HEK293 (cell line): ENCODE results near the gene SLC22A12.

Experiments used
- CTCF ChIA-PET: fragments of 350-600 bp; formaldehyde crosslinking; extraction: SDS; loops from one replicate; lab custom pipeline; 2021; ENCODE audit warnings: antibody characterized with exemption; lab: Yijun Ruan, JAX
- POLR2A ChIA-PET: fragments of 300-600 bp; formaldehyde crosslinking; extraction: SDS; loops from one replicate; lab custom pipeline; 2020; ENCODE audit warnings: antibody characterized with exemption, inconsistent platforms; lab: Yijun Ruan, JAX
- H3K27ac ChIP-seq: fragments of 200-500 bp; sonication (Bioruptor generic); 2 replicates; pipeline ENCODE4 v1.5.1; 2014; ENCODE audit warnings: low read depth, low read length, control low read depth, inconsistent platforms; ENCODE audit errors: extremely low read depth
- H3K36me3 ChIP-seq, 2 experiments: fragments of 200-500 bp in 1 of 2; sonication (Bioruptor generic) in 1 of 2; 1 replicate in 1 of 2; 2 replicates in 1 of 2; pipeline ENCODE4 v1.5.1; 2014 to 2017; ENCODE audit warnings: inconsistent platforms in 2 of 2, low read length in 2 of 2; ENCODE audit not compliant: control insufficient read depth in 2 of 2, insufficient read depth in 1 of 2
- H3K4me1 ChIP-seq: fragments of 200-500 bp; sonication (Bioruptor generic); 2 replicates; pipeline ENCODE4 v1.5.1; 2014; ENCODE audit warnings: mild to moderate bottlenecking, low read length, inconsistent platforms; ENCODE audit not compliant: control insufficient read depth, insufficient read depth
- H3K4me3 ChIP-seq: 2 replicates; pipeline ENCODE4 v1.5.1; 2011; ENCODE audit warnings: low read depth, mild to moderate bottlenecking, control low read depth, low read length, moderate library complexity
- H3K9me3 ChIP-seq: fragments of 200-500 bp; sonication (Bioruptor generic); 2 replicates; pipeline ENCODE4 v1.5.1; 2014; ENCODE audit warnings: low read depth, low read length, inconsistent platforms; ENCODE audit not compliant: control insufficient read depth, insufficient read depth
- GLIS2 ChIP-seq: fragments of 450-650 bp; formaldehyde crosslinking; IDR thresholded peaks from 2 replicates; pipeline ENCODE4 v1.5.1; 2016; ENCODE audit warnings: missing biosample characterization, missing genetic modification characterization
- HOXD13 ChIP-seq: sonication (generic); formaldehyde crosslinking; IDR thresholded peaks from 2 replicates; pipeline ENCODE4 v1.8.0; 2022; ENCODE audit warnings: missing genetic modification reagents, borderline replicate concordance
- ZFP3 ChIP-seq: fragments of 450-650 bp; formaldehyde crosslinking; IDR thresholded peaks from 2 replicates; pipeline ENCODE4 v1.5.1; 2016; ENCODE audit warnings: low read depth, missing biosample characterization, missing genetic modification characterization
- ZNF146 ChIP-seq: fragments of 450-650 bp; formaldehyde crosslinking; IDR thresholded peaks from 2 replicates; pipeline ENCODE4 v1.5.1; 2016; ENCODE audit warnings: missing biosample characterization, missing genetic modification characterization
- ZNF2 ChIP-seq: fragments of 450-650 bp; formaldehyde crosslinking; IDR thresholded peaks from 2 replicates; pipeline ENCODE4 v1.5.1; 2016; ENCODE audit warnings: missing biosample characterization, missing genetic modification characterization
- ZNF211 ChIP-seq: fragments of 450-650 bp; formaldehyde crosslinking; IDR thresholded peaks from 2 replicates; pipeline ENCODE4 v1.5.1; 2016; ENCODE audit warnings: low read depth, missing biosample characterization, missing genetic modification characterization
- ZNF23 ChIP-seq: fragments of 450-650 bp; formaldehyde crosslinking; IDR thresholded peaks from 2 replicates; pipeline ENCODE4 v1.5.1; 2016; ENCODE audit warnings: missing biosample characterization, missing genetic modification characterization, borderline replicate concordance
- ZNF350 ChIP-seq: fragments of 450-650 bp; formaldehyde crosslinking; IDR thresholded peaks from 2 replicates; pipeline ENCODE4 v1.5.0; 2017; ENCODE audit warnings: missing biosample characterization, mild to moderate bottlenecking, missing genetic modification characterization
- ZNF426 ChIP-seq: fragments of 450-650 bp; formaldehyde crosslinking; IDR thresholded peaks from 2 replicates; pipeline ENCODE4 v1.5.1; 2017; ENCODE audit warnings: missing biosample characterization, missing genetic modification characterization, mild to moderate bottlenecking, inconsistent platforms, moderate library complexity
- ZNF621 ChIP-seq: fragments of 450-650 bp; formaldehyde crosslinking; IDR thresholded peaks from 2 replicates; pipeline ENCODE4 v1.5.1; 2017; ENCODE audit warnings: missing biosample characterization, missing genetic modification characterization
- ZNF629 ChIP-seq: fragments of 450-650 bp; formaldehyde crosslinking; IDR thresholded peaks from 2 replicates; pipeline ENCODE4 v1.5.1; 2017; ENCODE audit warnings: missing biosample characterization, missing genetic modification characterization
- TF ChIP-seq, protein P1 (sequence below): fragments of 450-650 bp; formaldehyde crosslinking; IDR thresholded peaks from 2 replicates; pipeline ENCODE4 v1.5.1; 2016; ENCODE audit warnings: missing biosample characterization, missing genetic modification characterization
- TF ChIP-seq, protein P2 (sequence below): fragments of 450-650 bp; formaldehyde crosslinking; IDR thresholded peaks from 2 replicates; pipeline ENCODE4 v1.5.1; 2016; ENCODE audit warnings: missing biosample characterization, missing genetic modification characterization
- TF ChIP-seq, protein P3 (sequence below): fragments of 450-650 bp; formaldehyde crosslinking; IDR thresholded peaks from 2 replicates; pipeline ENCODE4 v1.5.0; 2017; ENCODE audit warnings: missing biosample characterization, missing genetic modification characterization, borderline replicate concordance

SLC22A12 gene

DNA sequence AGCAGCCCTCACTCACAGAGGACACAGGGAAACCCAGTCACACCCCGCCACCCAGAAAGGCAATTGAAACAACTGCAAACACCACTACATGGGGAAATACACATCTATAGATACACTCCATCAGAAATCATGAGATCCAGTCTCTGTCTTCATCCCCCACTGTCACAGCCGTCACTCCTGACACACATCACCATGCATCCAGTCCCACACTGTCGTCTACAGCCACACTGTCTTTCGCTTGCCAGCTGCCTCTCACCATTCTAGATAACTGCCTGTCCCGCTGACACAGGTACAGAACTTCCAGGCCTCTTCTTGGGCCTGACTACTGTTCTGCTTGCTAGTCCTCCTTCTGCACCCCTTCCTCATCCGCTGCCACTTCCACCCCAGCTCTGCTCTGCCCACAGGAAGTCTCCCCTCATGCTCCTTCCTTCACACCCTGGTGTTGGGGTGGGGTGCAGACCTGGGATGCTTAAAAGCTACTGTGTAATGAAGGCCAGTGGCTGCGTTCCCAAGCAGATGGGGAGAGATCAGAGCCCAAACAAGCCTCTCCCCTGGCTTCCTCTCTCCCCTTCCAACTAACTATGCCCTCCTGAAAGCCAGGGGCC, 42.6 kb downstream of the SLC22A12 start:
- Histone ChIP-seq H3K27ac (no peak overlapping the region), H3K4me3 (no peak overlapping the region), H3K9me3 (no peaks in the 10 kb centered on the region), H3K4me1 (no peaks in the 10 kb centered on the region), H3K36me3 (no peaks in the 10 kb centered on the region)
- CTCF ChIA-PET = no interaction called here
- POLR2A ChIA-PET = no interaction called here
- TF ChIP-seq GLIS2 (tag by site-specific recombination) = no peak
- TF ChIP-seq ZNF2 (tag by site-specific recombination) = no peak
- no peak for TF ChIP-seq ZNF350

DNA sequence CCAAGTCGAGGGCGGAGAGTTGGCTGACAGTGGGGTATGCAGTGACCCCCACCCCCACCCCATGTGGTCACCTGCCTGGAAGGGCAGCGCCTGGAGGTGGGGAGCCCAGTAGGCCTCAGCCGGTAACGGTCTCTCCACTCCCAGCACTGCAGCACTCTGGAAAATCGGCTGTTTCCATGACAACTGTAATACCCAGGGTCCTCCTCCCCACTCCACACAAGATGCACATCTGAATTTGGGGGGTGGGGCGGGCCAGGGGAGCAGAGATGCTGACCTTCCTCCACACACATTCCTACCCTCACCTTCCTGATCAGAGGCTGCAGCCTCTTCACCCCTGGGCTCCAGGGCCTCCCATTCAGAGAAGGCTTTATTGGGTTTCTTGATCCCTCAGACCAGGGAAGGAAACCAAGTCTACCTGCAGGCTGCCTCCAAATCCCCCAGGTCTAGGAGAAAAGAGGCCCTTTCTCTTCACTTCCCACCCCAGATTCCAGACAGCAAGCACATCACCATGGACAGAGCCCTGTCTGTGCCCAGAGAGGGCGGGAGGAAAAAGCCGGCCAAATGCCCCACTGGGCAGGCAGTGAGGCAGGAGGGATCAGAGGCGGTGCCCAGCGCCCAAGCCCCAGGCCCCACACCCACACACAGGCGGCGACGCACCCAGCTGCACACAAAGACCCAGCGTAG, 46.5 kb downstream of the SLC22A12 start:
- no peak overlapping the region for H3K27ac ChIP-seq

DNA sequence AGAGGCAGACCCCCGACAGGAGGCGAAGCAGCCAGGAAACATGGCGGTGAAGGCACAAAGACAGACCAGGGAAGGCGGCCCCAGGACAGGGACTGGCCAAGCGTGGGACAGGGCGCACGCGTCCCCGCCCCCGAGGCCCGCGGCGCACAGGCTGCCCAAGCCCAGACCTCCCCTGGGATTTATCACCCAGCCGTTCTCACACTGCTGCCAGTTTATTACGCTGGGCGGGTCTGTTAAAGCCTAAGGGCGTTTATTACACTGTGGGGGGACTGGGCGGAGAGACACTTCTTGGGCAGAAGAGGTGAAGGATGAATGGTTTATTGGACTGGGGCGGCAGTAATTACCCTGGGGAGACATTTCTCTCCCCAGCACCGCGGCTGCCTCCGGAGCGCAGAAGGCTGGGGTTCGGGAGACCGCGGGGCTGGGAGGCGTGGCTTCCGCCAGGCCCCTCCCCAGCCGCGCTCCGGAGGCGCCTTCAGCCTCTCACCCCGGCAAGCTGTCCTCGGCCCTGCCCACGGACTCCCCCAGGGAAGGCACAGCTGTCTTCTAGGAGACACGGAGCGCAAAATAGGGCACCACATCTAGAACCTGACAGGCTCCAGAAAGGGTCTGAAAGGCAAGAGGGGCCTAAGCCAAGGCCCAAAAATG, 47.1 kb downstream of the SLC22A12 start:
- ChIA-PET POLR2A (interaction anchor here (0.5 kb wide), 1 partner anchor 752 kb away, joined by 3 read pairs; no protein-coding TSS in a partner anchor), CTCF (interaction anchor here (1.1 kb wide), 1 partner anchor 84 kb away, joined by 3 read pairs; no protein-coding TSS in a partner anchor)
- Histone ChIP-seq H3K9me3 (no peaks in the 10 kb centered on the region), H3K4me3 (no peak overlapping the region), H3K4me1 (no peaks in the 10 kb centered on the region), H3K36me3 (no peaks in the 10 kb centered on the region), H3K27ac (no peak overlapping the region)
- TF ChIP-seq ZFP3 (tag by site-specific recombination) = no peak
- TF ChIP-seq, protein P1, sequence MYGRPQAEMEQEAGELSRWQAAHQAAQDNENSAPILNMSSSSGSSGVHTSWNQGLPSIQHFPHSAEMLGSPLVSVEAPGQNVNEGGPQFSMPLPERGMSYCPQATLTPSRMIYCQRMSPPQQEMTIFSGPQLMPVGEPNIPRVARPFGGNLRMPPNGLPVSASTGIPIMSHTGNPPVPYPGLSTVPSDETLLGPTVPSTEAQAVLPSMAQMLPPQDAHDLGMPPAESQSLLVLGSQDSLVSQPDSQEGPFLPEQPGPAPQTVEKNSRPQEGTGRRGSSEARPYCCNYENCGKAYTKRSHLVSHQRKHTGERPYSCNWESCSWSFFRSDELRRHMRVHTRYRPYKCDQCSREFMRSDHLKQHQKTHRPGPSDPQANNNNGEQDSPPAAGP (tag by site-specific recombination) = peak; percentile 56; the same call in 1 of the 2 replicates
- TF ChIP-seq ZNF621 (tag by site-specific recombination) = no peak
- TF ChIP-seq HOXD13 = no peak
- TF ChIP-seq, protein P2, sequence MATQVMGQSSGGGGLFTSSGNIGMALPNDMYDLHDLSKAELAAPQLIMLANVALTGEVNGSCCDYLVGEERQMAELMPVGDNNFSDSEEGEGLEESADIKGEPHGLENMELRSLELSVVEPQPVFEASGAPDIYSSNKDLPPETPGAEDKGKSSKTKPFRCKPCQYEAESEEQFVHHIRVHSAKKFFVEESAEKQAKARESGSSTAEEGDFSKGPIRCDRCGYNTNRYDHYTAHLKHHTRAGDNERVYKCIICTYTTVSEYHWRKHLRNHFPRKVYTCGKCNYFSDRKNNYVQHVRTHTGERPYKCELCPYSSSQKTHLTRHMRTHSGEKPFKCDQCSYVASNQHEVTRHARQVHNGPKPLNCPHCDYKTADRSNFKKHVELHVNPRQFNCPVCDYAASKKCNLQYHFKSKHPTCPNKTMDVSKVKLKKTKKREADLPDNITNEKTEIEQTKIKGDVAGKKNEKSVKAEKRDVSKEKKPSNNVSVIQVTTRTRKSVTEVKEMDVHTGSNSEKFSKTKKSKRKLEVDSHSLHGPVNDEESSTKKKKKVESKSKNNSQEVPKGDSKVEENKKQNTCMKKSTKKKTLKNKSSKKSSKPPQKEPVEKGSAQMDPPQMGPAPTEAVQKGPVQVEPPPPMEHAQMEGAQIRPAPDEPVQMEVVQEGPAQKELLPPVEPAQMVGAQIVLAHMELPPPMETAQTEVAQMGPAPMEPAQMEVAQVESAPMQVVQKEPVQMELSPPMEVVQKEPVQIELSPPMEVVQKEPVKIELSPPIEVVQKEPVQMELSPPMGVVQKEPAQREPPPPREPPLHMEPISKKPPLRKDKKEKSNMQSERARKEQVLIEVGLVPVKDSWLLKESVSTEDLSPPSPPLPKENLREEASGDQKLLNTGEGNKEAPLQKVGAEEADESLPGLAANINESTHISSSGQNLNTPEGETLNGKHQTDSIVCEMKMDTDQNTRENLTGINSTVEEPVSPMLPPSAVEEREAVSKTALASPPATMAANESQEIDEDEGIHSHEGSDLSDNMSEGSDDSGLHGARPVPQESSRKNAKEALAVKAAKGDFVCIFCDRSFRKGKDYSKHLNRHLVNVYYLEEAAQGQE = 0 out of 2 replicates have a peak, but pooled peaks have one; percentile 3
- no peak for TF ChIP-seq ZNF426 (tag by site-specific recombination)
- TF ChIP-seq ZNF629 (tag by site-specific recombination) = no peak

More for the DNA sequence above, 46.5 kb downstream of the SLC22A12 start:
- Histone ChIP-seq H3K36me3 (no peaks in the 10 kb centered on the region), H3K4me3 (no peak overlapping the region), H3K4me1 (no peaks in the 10 kb centered on the region), H3K9me3 (no peaks in the 10 kb centered on the region)
- TF ChIP-seq, protein P2 = peak; percentile 91
- TF ChIP-seq, protein P3, sequence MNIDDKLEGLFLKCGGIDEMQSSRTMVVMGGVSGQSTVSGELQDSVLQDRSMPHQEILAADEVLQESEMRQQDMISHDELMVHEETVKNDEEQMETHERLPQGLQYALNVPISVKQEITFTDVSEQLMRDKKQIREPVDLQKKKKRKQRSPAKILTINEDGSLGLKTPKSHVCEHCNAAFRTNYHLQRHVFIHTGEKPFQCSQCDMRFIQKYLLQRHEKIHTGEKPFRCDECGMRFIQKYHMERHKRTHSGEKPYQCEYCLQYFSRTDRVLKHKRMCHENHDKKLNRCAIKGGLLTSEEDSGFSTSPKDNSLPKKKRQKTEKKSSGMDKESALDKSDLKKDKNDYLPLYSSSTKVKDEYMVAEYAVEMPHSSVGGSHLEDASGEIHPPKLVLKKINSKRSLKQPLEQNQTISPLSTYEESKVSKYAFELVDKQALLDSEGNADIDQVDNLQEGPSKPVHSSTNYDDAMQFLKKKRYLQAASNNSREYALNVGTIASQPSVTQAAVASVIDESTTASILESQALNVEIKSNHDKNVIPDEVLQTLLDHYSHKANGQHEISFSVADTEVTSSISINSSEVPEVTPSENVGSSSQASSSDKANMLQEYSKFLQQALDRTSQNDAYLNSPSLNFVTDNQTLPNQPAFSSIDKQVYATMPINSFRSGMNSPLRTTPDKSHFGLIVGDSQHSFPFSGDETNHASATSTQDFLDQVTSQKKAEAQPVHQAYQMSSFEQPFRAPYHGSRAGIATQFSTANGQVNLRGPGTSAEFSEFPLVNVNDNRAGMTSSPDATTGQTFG (tag by site-specific recombination) = no peak
- TF ChIP-seq ZNF23 (tag by site-specific recombination) (no peak), ZNF146 (no peak), ZNF211 (no peak)
- ChIA-PET POLR2A (no interaction called here), CTCF (no interaction called here)
